NCI-H146 (cell line): ENCODE data around the gene ITGBL1.
A peak's percentile ranks its signal among the peaks of the same experiment; 100 is the strongest.
"Not testable (repeated sequence)": the region's sequence is repeated elsewhere in the genome, so short reads cannot be mapped to it uniquely, and the experiment has no call there.

Experiments used
- DNase-seq: peaks from one replicate; lab custom pipeline; 2025; lab: John Stamatoyannopoulos, UW

ITGBL1 gene

GRCh38 chr13:101512650-101513049 is 60.2 kb downstream of the ITGBL1 start:
- no peak for DNase-seq

- DNase-seq = no peak
These were observed 61.6 kb downstream of the ITGBL1 start for GRCh38 chr13:101514100-101514499.

GRCh38 chr13:101514695-101515275 is 62.3 kb downstream of the ITGBL1 start:
- DNase-seq = peak; percentile 76

- DNase-seq = no peak
These were observed 63.0 kb downstream of the ITGBL1 start for GRCh38 chr13:101515504-101515903.

GRCh38 chr13:101516262-101516661 is 63.8 kb downstream of the ITGBL1 start:
- no peak for DNase-seq

GRCh38 chr13:101520672-101521071 is 68.2 kb downstream of the ITGBL1 start:
- no peak for DNase-seq

- no peak for DNase-seq
These were observed 68.9 kb downstream of the ITGBL1 start for GRCh38 chr13:101521371-101521770.

- no peak for DNase-seq
These were observed 70.1 kb downstream of the ITGBL1 start for GRCh38 chr13:101522607-101523006.

GRCh38 chr13:101523154-101524131 is 71.0 kb downstream of the ITGBL1 start:
- no peak for DNase-seq

- DNase-seq = no peak
These were observed 74.7 kb downstream of the ITGBL1 start for GRCh38 chr13:101527130-101527529.

- no peak for DNase-seq
These were observed 76.9 kb downstream of the ITGBL1 start for GRCh38 chr13:101529422-101529821.

- no peak for DNase-seq
These were observed 77.8 kb downstream of the ITGBL1 start for GRCh38 chr13:101530293-101530692.

- no peak for DNase-seq
These were observed 82.8 kb downstream of the ITGBL1 start for GRCh38 chr13:101535192-101535746.

GRCh38 chr13:101536079-101536478 is 83.6 kb downstream of the ITGBL1 start:
- DNase-seq = no peak

- not testable (repeated sequence) for DNase-seq
These were observed 92.1 kb downstream of the ITGBL1 start for GRCh38 chr13:101544544-101544943.

- DNase-seq = no peak
These were observed 92.5 kb downstream of the ITGBL1 start for GRCh38 chr13:101544979-101545378.

- no peak for DNase-seq
These were observed 93.0 kb downstream of the ITGBL1 start for GRCh38 chr13:101545521-101545920.

- no peak for DNase-seq
These were observed 99.8 kb downstream of the ITGBL1 start for GRCh38 chr13:101552286-101552685.

- DNase-seq = no peak
These were observed 100.3 kb downstream of the ITGBL1 start for GRCh38 chr13:101552786-101553185.

GRCh38 chr13:101554420-101555125 is 102.1 kb downstream of the ITGBL1 start:
- no peak for DNase-seq

GRCh38 chr13:101555610-101556009 is 103.1 kb downstream of the ITGBL1 start:
- DNase-seq = no peak

GRCh38 chr13:101556676-101557123 is 104.2 kb downstream of the ITGBL1 start:
- DNase-seq = no peak
